GM21381 (cell line): Measurements from ENCODE around the gene ARMC9.
"Not testable (repeated sequence)": the region's sequence is repeated elsewhere in the genome, so short reads cannot be mapped to it uniquely, and the experiment has no call there.

ENCODE experiments used
- ATAC-seq: cut with Tn5 transposase; IDR thresholded peaks from one replicate; pipeline ENCODE4 v1.9.1; 2021; ENCODE audit warnings: mild to moderate bottlenecking, moderate library complexity; ENCODE audit not compliant: unreplicated experiment

ARMC9 gene

DNA sequence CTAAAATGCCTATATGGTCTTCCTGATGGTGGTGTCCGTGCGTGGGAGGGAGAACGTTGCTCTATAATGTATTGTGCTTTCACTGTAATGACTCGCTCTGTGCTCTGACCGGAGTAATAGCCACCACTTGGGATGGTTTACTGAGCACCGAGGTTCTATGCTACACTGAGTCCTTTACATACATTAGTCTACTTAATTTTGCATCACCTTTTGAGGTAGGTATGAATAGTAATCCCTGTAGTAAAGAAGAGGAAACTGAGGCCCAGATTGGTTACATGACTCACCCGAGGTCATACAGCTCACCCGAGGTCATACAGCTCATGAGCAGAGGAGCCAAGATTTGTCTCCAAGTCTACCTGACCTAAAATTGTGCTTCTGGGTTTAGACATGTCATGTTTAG lies 79.5 kb downstream of the ARMC9 start:
- ATAC-seq, result no peak

DNA sequence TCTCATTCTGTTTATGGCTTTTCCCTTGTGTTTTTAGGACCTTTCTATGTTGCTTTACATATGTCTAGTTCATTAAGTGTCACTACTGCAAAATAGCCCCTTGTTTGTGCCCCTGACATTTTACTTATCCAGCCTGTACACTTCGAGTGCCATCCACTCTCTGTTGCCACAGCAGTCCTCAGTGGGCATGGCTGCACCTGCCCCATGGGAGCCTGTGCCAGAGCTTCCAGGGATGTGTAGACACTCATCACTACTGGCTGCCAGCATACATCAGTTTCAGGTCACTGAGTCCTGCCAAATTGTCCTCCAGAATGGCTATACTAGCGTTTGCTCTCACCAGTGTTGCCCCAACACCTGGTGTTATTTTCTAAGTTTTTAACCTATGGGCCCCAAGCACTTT lies 80.4 kb downstream of the ARMC9 start:
- no peak for ATAC-seq

DNA sequence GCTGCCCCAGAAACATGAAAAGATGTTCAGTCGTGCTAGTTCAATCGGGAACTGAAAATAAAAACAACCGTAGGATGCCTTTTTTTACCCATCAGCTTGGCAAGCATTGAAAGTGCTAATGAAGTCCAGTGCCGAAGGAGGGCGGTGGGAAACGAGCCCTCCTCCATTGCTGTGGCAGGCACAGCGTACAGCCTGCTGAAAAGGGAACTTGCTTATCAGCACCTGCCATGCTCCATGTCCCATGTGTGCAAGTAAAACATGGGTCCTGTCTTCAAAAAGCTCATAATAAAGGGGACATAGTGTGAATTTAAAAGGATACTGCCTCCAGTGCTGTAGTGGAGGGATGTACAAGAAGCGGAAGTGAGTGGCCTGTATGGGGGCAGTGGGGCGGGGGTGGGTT lies 82.4 kb downstream of the ARMC9 start:
- no peak for ATAC-seq

DNA sequence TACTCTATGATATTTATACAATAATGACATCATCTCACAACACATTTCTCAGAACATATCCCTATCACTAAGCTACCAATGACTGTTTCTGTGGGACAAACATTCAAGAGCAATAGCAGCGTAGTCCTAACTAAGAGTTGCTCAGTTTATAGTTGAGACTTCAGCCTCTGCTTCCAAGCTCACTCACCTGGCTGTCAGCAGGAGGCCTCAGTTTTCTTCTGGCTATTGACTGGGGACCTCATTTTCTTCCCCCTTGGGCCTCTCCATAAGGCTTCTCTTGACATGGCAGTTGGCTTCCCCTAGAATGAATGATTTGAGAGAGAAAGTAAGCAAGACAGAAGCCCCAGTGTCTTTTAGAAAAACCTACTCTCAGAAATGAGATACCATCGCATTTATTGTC lies 85.9 kb downstream of the ARMC9 start:
- ATAC-seq, result no peak

DNA sequence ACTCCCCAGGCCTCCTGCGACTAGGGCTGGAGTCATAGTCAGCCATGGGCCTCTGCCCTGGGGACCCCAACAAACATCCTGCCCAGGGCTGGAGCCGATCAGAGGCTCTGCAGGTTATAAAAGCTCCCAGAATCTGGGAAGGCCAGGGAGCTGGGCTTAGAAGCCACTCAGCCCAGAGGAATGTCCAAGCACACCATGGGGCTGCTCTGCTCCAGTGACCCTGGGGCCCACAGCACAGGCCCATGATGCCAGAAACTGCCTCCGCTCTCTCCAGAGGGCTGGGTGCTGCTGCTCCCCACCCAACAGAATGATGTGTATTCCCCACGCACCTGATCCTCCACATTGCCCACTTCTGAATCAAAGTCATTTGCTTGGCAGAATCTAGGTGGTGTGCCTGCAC lies 88.5 kb downstream of the ARMC9 start:
- no peak for ATAC-seq

DNA sequence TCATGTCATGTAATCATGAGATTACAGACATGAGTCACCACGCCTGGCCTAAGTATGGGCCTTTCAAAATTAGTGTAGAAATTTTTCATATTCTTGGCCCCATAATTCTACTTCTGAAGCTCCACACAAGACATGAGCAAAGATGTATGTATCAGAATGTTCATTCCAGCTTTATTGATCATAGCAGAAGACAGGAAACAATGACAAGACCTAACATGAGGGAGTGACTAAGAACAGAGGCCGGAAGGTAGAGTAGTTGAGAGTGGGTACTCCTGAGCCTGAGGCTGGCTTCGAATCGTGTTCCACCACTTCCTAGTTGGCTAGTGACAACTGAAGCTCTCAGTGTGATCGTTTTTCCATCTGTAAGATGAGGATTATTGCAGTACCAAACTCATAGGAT lies 89.3 kb downstream of the ARMC9 start:
- no peak for ATAC-seq

DNA sequence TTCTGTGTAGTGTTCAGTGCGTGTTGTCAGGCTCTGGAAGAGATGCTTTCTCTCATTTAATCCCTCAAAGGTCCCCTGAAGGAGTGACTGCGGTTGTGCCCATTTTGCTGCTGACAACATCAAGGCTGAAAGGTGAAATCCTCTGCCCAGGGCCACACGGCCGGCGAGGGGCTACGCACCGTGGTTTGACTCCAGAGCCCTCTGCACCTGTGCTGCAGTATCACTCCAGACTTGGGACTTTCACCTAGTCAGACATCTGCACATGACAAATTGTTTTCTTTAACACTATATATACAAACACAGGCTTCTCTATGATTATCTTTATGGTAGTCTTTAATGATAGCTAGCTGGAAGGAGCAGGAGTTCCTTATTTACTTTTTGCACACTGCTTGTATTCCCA lies 90.2 kb downstream of the ARMC9 start:
- ATAC-seq, result no peak

DNA sequence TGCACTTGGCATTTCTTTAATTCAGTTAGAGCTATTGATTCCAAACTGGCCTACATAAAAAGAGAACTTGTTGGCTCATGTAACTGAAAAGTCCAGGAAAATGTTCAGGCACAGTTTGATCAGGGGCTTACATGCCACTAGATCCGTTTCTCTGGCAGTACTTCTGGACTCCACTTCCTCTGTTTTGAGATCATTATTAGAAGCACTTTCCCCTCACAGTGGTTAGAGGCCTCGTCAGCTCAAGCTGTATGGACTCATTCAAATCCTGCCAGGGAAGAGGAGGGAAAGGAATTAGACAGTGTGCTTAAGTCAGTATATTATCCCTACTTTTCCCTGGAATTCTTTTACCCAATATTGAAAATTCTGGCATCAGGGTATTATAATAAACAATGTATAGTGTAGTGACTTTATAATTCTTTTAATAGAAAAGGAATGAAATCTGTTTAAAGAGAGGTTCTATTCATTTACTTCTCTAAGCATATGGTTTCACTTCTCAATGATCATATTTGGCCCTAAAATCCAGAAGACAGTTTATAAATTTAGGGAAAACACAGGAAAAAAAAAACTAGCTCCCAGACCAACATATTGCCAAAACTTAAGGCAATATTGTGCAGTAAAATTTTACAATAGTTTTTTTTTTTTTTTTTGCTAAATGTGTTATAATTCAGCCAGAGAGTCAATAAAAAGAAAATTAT lies 92.0 kb downstream of the ARMC9 start:
- ATAC-seq, result no peak

DNA sequence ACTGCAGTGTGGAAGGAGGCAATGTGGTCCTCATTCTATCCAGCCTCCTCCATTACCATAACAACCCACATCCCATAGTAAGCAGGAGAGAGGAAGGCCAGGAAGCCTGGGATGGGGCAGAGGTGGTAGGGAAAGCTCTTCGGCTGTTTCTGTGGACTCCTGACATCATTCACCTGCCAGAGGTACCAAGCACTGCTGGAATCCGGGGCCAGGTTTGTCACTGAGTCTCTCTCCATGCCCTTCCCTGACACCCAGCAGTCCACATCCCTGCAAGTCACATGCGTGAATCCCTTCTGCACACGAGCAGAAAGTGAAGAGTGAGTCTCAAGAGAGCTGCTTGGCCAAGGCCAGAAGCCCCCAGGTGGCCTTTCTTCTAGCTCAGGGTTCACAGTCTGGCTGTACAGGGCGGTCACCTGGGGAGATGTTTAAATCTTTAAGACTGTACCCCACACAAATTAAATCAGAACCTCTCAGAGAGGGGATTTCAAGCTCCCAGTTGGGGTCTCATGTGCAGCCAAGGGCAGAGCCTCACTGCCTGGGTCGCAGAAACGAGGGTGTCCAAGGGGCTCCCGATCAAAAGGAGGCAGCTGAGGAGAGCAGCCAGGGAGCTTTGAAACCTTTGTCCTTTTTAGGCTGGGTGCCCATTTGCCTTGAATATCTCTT lies 94.2 kb downstream of the ARMC9 start:
- no peak for ATAC-seq

DNA sequence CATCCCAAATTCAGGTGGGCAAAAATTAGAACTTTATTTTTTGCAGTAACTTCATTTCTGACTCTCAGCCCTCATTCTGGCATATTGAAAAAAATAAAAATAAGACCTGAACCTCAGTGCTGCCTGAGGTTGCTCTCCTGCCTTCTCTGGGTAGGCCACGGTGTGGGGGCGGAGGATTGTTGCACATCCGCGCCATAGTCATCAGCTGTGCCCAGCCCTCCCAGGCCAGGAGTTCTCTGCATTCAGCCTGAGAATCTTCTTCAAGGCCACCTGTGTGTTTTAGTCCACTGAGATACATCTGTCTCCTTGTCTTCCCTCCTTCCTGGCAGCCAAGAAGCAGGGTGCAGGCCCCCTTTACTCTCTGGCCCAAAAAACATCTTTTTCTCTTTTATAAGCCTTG lies 94.7 kb downstream of the ARMC9 start:
- ATAC-seq, result no peak

DNA sequence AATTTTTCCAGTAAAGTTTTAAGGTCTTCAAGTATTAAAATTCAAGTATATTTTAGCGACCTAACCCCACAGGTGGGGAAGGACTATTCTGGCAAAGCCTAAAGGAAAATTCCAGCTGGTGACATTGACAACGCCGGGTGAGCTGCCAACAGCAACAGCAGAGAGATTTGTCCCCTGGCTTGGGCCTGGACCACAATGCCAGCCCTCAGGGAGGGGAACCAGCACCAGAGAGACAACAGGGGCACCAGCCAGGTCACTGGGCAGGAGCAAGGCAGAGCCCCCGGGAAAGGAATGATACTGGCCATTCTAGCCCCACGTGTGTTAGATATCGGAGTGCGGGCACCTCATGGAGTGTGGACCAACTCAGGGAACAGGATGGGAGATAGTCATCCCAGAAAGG lies 95.7 kb downstream of the ARMC9 start:
- ATAC-seq, result no peak

DNA sequence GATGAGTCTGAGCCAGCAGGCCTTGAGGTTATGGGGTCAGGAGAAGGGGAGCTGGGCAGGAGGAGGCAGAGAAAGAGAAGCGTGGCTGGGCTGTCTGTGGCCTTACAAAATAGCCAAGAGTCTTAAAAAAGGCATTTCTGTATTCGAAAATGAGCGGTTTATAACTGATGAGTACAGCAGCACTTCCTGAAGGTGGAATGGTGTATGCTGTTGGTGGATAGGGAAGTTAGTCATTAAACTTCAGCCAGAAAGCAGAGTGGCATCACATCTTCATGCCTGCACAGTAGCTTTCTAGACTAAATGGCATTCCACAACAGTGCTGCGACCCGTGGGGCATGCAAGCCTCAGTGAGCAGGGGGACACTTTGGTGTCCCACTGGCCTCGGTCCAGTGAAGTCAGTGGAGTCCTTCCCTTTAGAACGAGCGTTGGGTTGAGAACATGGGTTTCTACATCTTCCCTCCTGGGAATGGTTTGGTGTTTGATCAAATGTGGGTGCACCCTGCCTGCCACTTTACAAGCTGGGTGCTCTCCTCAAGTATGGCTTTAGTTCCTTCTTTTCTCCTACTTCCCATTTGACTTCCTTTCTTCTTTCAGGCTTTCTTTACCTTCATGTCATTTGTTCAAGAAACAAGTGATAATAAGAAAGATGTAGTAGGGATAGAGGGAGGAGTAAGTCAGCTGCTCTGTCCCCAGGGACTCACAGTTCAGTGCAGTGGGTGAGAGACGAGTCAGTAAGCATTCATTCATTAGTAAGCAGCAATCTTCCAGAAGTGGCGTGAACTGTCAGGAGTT lies 96.3 kb downstream of the ARMC9 start:
- ATAC-seq, result no peak

DNA sequence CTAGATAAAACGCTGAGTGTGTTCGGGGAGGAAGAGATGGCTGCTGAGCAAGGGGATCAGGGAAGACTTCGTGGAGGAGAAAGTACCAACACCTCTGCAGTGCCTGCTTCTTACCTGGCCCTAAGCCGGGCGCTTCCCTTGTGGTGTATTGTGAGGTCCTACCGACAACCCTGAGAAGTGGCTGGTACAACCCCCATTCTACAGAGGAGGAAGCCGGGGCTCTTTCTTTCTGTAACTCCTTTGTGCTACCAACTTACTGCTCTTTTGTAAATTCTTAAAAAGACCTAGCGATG lies 96.9 kb downstream of the ARMC9 start:
- no peak for ATAC-seq

DNA sequence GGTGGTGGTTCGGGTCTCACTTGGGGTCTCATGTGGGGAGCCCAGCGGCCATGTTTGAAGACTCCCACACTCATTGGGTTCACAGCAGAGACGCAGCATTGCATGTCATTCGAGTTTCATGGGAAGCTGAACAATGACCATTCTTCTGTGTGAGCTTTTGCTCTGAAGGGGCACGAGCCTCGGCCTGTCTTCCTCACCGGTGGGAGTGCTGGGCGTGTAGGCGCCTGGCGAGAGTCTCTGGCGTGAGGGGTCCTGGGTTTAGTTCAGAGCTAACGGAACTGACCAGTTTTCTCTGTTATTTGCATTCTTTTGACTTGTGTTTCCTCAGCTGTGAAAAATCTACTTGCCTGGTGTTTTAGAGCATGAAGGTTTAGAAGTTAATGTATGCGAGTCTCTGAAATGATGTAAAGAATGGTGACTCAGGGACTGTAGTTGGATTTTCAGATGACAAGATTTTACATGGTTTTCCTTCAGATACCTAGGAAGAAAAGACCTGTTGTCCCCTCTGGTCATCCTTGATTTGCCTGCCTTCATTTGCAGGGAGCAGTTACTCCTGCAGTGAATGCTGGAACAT lies 98.1 kb downstream of the ARMC9 start:
- ATAC-seq, result no peak

DNA sequence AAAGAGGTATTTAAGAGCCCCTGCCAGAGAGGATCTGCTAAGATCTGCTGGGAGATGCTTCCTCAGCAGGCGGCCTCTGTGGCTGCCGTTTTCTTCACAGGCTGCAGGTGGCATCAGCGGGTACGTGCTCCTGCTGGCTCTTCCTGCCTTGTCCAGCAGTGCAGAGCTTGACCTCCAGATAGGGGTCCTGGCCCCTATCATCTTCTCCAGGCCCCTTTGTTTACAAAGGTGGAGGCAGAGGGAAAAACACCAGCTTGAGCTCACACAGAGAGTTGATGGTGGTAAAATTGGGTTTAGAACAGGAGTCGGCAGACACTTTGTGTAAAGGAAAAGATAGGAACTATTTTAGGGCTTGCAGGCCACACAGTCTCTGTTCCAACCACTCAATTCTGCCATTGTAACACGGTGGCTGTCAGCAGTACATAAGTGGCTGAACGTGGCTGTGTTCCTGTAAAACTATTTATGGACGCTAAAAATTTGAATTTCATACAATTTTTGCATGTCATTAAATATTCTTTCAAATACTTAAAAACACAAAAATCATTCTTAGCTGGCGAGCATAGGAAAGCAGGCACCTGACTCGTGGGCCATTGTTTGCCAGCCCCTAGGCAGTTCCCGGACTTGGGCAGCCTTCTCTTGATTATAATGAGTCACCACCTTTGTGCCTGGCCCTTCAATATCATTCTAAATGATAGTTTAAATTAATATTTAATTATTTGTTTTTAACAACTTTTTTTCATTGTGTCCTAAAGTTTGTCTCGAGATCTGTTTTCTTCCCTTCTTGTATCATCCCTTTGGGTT lies 98.9 kb downstream of the ARMC9 start:
- ATAC-seq, result peak; percentile 52

DNA sequence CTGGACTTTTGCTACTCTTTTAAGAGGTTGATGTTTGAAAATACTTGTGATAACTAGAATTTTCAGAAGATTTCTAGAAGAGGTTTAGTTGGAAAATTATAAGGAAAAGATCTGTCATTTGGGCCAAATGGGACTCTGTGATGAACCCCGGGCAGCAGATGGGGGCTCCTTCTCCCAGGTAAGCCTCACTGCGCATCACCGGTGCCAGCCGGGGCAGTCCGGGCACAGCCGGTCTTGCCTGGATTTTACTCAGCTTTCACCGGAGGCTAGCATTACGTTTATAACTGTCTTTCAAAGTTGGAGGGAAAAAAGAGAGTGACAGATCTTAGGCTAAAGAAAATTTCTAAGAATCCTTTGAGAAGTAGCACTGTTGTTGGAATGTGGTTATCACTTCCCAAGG lies 99.7 kb downstream of the ARMC9 start:
- ATAC-seq, result no peak

DNA sequence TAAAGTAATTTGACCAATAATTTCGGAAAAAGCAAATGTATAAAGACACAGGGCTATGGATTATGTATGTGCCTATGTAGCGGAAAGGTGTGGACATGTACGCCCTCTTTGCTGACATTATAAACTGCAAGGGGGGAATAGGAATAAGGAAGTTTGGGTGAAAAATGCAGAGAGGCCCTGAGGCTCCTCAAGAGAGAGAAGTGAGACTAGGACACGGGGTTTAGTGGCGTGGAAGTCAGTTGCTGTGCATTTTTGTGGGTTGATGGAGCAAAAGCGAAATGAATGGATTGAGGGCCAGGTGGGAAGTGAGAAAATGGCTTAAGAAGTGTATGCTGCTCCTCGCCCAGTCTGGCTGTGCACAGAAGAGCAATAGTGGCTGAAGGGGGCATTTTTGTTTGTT lies 100.8 kb downstream of the ARMC9 start:
- no peak for ATAC-seq

DNA sequence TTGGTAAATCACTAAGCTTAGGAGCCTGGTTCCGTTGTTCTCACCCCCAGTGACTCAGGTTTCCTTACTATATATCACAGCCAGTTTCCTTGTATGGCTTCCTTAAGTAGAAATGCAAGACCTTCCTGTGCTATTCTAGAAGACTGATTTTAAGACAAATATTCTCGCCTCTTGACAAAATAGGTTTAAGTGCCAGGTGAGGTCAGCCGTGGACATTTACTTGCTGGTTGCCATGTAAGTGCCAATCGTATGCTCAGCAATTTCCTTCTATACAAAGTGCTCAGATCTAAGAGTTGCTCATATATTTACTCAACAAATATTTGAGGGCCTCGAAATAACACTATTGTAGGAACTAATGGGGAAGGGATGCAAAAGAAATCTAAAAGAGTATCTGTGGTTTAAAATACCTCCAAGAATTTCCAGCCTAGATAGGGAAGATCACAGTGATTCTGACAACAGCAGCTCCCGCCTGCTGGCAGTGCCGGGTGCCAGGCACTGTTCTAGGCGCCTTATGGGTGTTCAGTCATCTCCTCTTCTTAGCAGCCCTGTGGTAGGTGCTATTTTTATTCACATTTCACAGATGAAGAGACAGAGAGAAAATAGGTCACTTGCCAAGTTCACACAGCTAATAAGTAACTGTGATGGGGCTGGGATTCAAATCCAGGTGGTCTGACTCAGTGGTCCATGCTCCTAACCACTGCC lies 101.7 kb downstream of the ARMC9 start:
- ATAC-seq, result no peak

DNA sequence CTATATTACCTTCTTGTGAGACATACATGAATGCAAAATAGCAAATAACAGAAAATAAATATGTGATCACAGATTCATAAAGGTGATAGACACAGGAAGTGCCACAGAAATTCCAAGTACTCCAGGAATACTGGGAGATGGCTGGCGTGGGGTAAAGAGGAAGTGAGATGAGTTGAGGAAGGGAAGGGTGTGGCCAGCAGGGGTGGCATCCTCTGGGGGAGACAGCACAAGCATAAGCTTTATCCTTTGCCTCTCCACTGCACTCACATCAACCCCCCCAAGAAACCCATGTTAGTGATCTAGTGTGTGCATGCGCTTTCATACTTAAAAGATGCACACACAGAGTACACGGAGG lies 102.3 kb downstream of the ARMC9 start:
- ATAC-seq, result no peak

DNA sequence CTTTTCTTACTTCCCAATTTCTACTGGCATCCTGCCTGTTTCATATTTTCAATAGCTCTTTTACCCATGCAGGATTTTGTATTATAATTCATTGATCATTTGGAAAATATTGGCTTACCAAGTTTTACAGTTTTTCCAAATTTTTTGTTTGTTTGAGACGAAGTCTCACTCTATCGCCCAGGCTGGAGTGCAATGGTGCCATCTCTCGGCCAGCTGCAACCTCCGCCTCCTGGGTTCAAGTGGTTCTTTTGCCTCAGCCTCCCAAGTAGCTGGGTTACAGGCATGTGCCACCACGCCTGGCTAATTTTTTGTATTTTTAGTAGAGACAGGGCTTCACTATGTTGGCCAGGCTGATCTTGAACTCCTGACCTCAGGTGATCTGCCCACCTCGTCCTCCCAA lies 105.8 kb downstream of the ARMC9 start:
- not testable (repeated sequence) for ATAC-seq

DNA sequence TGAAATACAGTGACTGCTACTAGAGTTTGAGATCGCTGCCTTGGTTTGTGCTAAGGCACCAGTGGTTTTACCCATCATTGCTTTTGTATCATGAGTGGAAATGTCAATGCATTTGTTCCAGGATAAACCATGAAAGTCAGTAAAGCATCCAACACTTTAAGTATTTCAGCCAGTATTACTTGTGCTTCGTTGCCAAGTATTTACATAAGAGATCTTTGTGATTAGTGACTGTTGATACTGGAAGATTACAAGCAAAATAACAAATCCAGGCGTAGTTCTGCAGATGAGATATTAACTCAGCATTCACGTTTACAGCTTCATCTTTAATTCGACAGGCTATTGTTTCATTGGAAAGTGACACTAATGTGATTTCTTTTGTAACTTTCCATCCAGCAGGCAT lies 106.8 kb downstream of the ARMC9 start:
- no peak for ATAC-seq
